Prostate gland (tissue), 2 donors: Measurements from ENCODE around the gene SIRT5. TPM values are rescaled to one million over a fixed set of nuclear protein-coding genes. Genes with fewer than 3 reads are reported as not detected.

Source experiments
- DNase-seq: peaks from one replicate; pipeline ENCODE4 v3.0.0-alpha.2; 2019; ENCODE audit warnings: low spot score
- H3K27ac ChIP-seq, 2 donors: fragments of 200-600 bp; sonication (generic); 2 replicates each; pipeline ENCODE4 v1.5.1; 2017 to 2019
- H3K27me3 ChIP-seq: fragments of 200-600 bp; sonication (generic); replicated peaks from 2 replicates; pipeline ENCODE4 v1.5.1; 2019; ENCODE audit not compliant: insufficient read depth
- H3K36me3 ChIP-seq, 2 donors: fragments of 200-600 bp; sonication (generic); 1 replicate in 1 of 2; 2 replicates in 1 of 2; pipeline versions ENCODE4 v1.5.1 to v1.8.1; 2017 to 2019
- H3K4me1 ChIP-seq: fragments of 200-600 bp; sonication (generic); replicated peaks from 2 replicates; pipeline ENCODE4 v1.5.1; 2019
- H3K4me3 ChIP-seq, 2 donors: fragments of 200-600 bp; sonication (generic); 2 replicates each; pipeline ENCODE4 v1.5.1; 2017 to 2019
- H3K9me3 ChIP-seq: fragments of 200-600 bp; sonication (generic); 2 replicates; pipeline ENCODE4 v1.5.1; 2017
- CTCF ChIP-seq, 4 experiments: fragments of 200-600 bp in 2 of 4; fragments of 450-650 bp in 2 of 4; sonication (generic) in 2 of 4; IDR thresholded peaks; 1 replicate in 3 of 4; 2 replicates in 1 of 4; pipeline ENCODE4 v1.5.1; 2016 to 2019; ENCODE audit warnings: antibody characterized with exemption in 4 of 4, mild to moderate bottlenecking in 2 of 4, moderate library complexity in 2 of 4
- POLR2A ChIP-seq: fragments of 450-650 bp; IDR thresholded peaks from one replicate; pipeline ENCODE4 v1.6.1; 2016; ENCODE audit warnings: antibody characterized with exemption, mild to moderate bottlenecking
- POLR2AphosphoS5 ChIP-seq: sonication (generic); formaldehyde crosslinking; IDR thresholded peaks from one replicate; pipeline ENCODE4 v1.6.1; 2017; ENCODE audit warnings: antibody characterized with exemption
- WGBS: methylation state at CpG from one replicate; pipeline ENCODE4 v1.1.5; 2018; 5-methylcytosine and 5-hydroxymethylcytosine counted together
- intact Hi-C: fragments of 100-400 bp; cut with DNase I; formaldehyde crosslinking; loops from one replicate; pipeline ENCODE4 v1.14.2; 2022
- total RNA-seq, 2 donors: library from RNA; depleted of rRNA; stranded (reverse); fragments of >200 nt; gene quantifications; one replicate each; pipeline ENCODE4 v1.1.0, GENCODE V29; 2016

SIRT5 gene
- total RNA-seq, 2 donors from 2014 or later = 9.1 to 11.5 TPM

DNA sequence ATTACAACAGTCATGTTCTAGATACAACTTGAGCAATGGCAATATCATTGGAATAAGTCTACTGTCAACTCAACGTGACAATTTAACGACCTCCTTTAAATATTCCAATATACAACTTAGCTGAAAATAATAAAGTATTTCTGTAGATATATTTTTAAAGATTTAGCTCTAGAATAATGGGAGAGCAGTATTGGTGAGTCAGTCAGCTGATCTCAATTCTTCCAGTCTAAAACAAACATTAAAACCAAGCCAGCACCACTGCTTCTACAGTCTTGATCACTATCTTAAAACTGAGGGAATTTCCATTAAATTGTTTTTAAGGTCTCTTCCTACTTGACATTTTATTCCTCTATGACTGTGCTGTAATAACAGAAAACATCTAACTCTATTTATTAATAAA, 78.9 kb downstream of the SIRT5 start:
- intact Hi-C loops = no loop called here
- no peaks in the 10 kb centered on the region for H3K4me1 ChIP-seq
- H3K27me3 ChIP-seq = no peaks in the 10 kb centered on the region
- no peak overlapping the region for H3K27ac ChIP-seq
- no peaks in the 10 kb centered on the region for H3K36me3 ChIP-seq
- no peaks in the 10 kb centered on the region for H3K9me3 ChIP-seq
- 63% methylated on average over 2 of the region's 2 CpGs for WGBS
- no peak overlapping the region for H3K4me3 ChIP-seq
- TF ChIP-seq CTCF (IDR thresholded peaks at IDR 0.05) (no peak), POLR2A (no peak), POLR2AphosphoS5 (no peak)
- DNase-seq = no peak

DNA sequence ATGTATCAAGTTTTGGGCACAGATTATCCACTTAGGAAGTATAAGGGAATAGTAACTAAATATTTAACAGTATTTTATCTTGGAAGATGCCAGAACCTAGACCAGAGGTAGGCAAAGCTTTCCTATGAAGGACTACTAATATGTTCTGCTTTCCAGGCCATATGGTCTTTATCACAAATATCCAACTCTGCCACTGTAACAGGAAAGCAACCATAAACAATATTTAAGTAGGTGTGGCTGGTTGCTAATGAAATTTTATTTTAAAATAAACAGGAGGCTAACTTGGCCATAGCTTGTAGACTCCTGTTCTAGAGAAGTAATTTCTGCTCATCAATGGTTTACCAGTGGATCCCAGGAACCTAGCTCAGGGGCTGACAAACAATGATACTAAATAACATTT, 80.1 kb downstream of the SIRT5 start:
- DNase-seq = no peak
- intact Hi-C loops = no loop called here
- H3K27ac ChIP-seq = no peak overlapping the region
- no peaks in the 10 kb centered on the region for H3K27me3 ChIP-seq
- H3K9me3 ChIP-seq = no peaks in the 10 kb centered on the region
- no peaks in the 10 kb centered on the region for H3K36me3 ChIP-seq
- no peaks in the 10 kb centered on the region for H3K4me1 ChIP-seq
- TF ChIP-seq POLR2AphosphoS5 (no peak), CTCF (IDR thresholded peaks at IDR 0.05) (no peak), POLR2A (no peak)
- no peak overlapping the region for H3K4me3 ChIP-seq

DNA sequence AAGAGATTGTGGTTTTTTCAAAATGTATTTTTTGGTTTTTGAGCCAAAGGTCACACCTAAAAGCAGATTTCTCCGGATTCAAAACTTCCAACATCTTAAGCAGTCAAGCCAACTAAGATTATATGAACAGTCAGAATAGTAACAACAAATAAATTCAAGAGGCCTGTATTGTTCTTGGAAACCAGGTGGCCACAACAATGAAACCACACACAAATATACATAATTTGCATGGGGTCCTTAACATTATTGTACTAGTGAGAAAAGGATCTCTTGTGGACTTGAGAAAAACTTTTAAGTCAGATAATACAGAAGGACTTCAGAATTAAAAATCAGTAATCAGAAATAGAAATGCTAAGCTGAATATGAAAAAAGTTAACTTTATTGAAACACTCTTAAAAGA, 81.3 kb downstream of the SIRT5 start:
- no peak for TF ChIP-seq POLR2A
- TF ChIP-seq CTCF (IDR thresholded peaks at IDR 0.05) = no peak
- TF ChIP-seq POLR2AphosphoS5 = no peak
- DNase-seq = no peak
- H3K27ac ChIP-seq = no peak overlapping the region
- no peaks in the 10 kb centered on the region for H3K36me3 ChIP-seq
- WGBS = 88% methylated on average over 1 of the region's 1 CpG
- no peaks in the 10 kb centered on the region for H3K9me3 ChIP-seq
- H3K27me3 ChIP-seq = no peaks in the 10 kb centered on the region
- intact Hi-C loops = no loop called here
- H3K4me3 ChIP-seq = no peak overlapping the region
- H3K4me1 ChIP-seq = no peaks in the 10 kb centered on the region

- intact Hi-C loops = no loop called here
- Histone ChIP-seq H3K9me3 (no peaks in the 10 kb centered on the region), H3K27me3 (no peaks in the 10 kb centered on the region), H3K4me1 (no peaks in the 10 kb centered on the region), H3K36me3 (no peaks in the 10 kb centered on the region), H3K4me3 (no peak overlapping the region), H3K27ac (no peak overlapping the region)
- WGBS = 96% methylated on average over 1 of the region's 1 CpG
- TF ChIP-seq POLR2A (no peak), CTCF (IDR thresholded peaks at IDR 0.05) (no peak), POLR2AphosphoS5 (no peak)
- DNase-seq = no peak
Measured at GRCh38 chr6:13660273-13660672, 85.9 kb downstream of the SIRT5 start.

GRCh38 chr6:13660893-13661292, 86.5 kb downstream of the SIRT5 start:
- H3K4me3 ChIP-seq = no peak overlapping the region
- no peak overlapping the region for H3K27ac ChIP-seq
- H3K27me3 ChIP-seq = no peaks in the 10 kb centered on the region
- no peak for DNase-seq
- TF ChIP-seq POLR2A (no peak), POLR2AphosphoS5 (no peak), CTCF (IDR thresholded peaks at IDR 0.05) (no peak)
- WGBS = 96% methylated on average over 1 of the region's 1 CpG
- no peaks in the 10 kb centered on the region for H3K36me3 ChIP-seq
- intact Hi-C loops = no loop called here
- H3K4me1 ChIP-seq = no peaks in the 10 kb centered on the region
- H3K9me3 ChIP-seq = no peaks in the 10 kb centered on the region
